NCI-H2196 treated with DMSO at 0.1 percent for 48 hours (cell line): ENCODE measurements around the gene C4orf54.

ENCODE experiments used
- DNase-seq: peaks from one replicate; lab custom pipeline; 2025; ENCODE audit not compliant: unreplicated experiment; lab: John Stamatoyannopoulos, UW

The C4orf54 gene

GRCh38 chr4:99625369-99625768 is 32.3 kb downstream of the C4orf54 start:
- no peak for DNase-seq

- DNase-seq: no peak
These were observed 33.4 kb downstream of the C4orf54 start for GRCh38 chr4:99624141-99624719.

- DNase-seq: no peak
These were observed 35.3 kb downstream of the C4orf54 start for GRCh38 chr4:99622341-99622740.

- no peak for DNase-seq
These were observed 40.3 kb downstream of the C4orf54 start for GRCh38 chr4:99617374-99617773.

GRCh38 chr4:99615170-99615820 is 42.3 kb downstream of the C4orf54 start:
- DNase-seq: peak; percentile 1

GRCh38 chr4:99614491-99614890 is 43.1 kb downstream of the C4orf54 start:
- no peak for DNase-seq

- no peak for DNase-seq
These were observed 44.9 kb downstream of the C4orf54 start for GRCh38 chr4:99612704-99613103.

GRCh38 chr4:99612281-99612680 is 45.3 kb downstream of the C4orf54 start:
- no peak for DNase-seq

- no peak for DNase-seq
These were observed 46.9 kb downstream of the C4orf54 start for GRCh38 chr4:99610605-99611175.

- DNase-seq: no peak
These were observed 49.2 kb downstream of the C4orf54 start for GRCh38 chr4:99608417-99608816.
